ENCODE results near the gene ALG14.
A peak's percentile ranks its signal among the peaks of the same experiment; 100 is the strongest.
"Not testable (repeated sequence)": the region's sequence is repeated elsewhere in the genome, so short reads cannot be mapped to it uniquely, and the experiment has no call there.

The ALG14 gene

DNA sequence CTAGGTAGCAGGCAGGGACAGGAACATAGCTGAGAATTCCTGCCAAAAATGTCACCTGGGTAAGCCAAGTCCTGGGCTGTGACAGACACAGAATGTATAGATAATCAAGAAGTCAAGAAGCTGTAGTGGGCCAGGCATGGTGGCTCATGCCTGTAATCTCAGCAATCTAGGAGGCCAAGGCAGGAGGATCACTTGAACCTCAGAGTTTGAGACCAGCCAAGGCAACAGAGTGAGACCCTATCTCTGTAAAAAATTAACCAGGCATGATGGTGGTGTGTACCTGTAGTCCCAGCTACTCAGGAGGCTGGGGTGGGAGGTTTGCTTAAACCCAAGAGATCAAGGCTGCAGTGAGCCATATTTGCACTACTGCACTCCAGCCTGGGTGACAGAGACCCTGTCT is 3.3 kb upstream of the ALG14 start:
- in situ Hi-C loops (cut with MboI; ENCODE audit: low sequenced_read_pairs) = no loop called here
- H3K27me3 ChIP-seq (ENCODE audit: low read depth) = peaks cover 13% of the 10 kb centered on the region

DNA sequence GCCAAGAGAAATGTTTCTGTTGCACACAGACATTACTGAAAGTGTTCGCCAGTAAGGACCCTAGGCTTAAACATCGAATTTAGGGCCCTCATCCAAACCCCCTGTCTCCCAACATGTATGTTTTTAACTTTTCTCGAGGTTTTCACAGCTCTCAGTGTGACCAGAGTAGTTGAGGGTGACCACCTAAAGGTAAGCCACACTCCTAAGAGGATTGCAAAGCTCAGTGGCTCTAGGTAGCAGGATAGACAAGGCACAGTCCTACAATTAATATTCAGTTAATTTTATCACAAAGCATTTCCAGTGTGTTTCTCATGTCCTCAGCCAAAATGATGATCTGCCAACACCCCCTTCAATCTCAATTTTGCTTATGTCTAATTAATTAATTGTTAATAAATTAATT is 695 bp upstream of the ALG14 start:
- no peak for DNase-seq (ENCODE audit: low spot score in 2 of 2)
- in situ Hi-C loops (cut with MboI; ENCODE audit: low sequenced_read_pairs) = no loop called here
- peaks cover 6% of the 10 kb centered on the region for H3K27me3 ChIP-seq (ENCODE audit: low read depth)
- H3K36me3 ChIP-seq (replicated peaks) = no peaks in the 10 kb centered on the region
- H3K9me3 ChIP-seq = no peaks in the 10 kb centered on the region
- H3K4me1 ChIP-seq = no peaks in the 10 kb centered on the region
- peak overlapping the region; percentile 69 for H3K4me3 ChIP-seq

More for the DNA sequence above, 3.3 kb upstream of the ALG14 start:
- Histone ChIP-seq H3K9me3 (no peaks in the 10 kb centered on the region), H3K36me3 (replicated peaks) (no peaks in the 10 kb centered on the region), H3K4me1 (no peaks in the 10 kb centered on the region), H3K4me3 (no peak overlapping the region)
- no peak for DNase-seq (ENCODE audit: low spot score in 2 of 2)

DNA sequence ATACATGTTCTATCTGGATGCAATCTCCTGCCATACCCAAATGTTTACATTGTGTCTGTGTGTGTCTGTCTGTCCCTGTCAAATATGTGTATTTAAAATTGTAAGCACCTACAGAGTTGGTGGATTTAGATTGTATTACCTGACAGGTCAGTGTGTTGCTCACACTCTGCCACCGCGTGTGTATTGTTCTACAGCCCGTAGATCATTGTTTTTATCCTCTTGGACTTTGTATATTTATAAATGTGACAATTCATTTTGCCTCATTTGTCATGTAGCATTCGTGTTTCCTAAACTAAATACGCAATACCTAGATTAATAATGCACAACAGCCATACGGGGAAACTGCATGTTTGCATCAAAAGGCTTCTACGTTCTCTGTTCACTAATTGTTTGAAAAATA is 634 bp downstream of the ALG14 start:
- no peak for DNase-seq (ENCODE audit: low spot score in 2 of 2)
- in situ Hi-C loops (cut with MboI; ENCODE audit: low sequenced_read_pairs) = no loop called here
- peak overlapping the region; percentile 69 for H3K4me3 ChIP-seq
- no peaks in the 10 kb centered on the region for H3K27me3 ChIP-seq (ENCODE audit: low read depth)
- no peaks in the 10 kb centered on the region for H3K36me3 ChIP-seq (replicated peaks)
- no peaks in the 10 kb centered on the region for H3K9me3 ChIP-seq
- no peaks in the 10 kb centered on the region for H3K4me1 ChIP-seq

DNA sequence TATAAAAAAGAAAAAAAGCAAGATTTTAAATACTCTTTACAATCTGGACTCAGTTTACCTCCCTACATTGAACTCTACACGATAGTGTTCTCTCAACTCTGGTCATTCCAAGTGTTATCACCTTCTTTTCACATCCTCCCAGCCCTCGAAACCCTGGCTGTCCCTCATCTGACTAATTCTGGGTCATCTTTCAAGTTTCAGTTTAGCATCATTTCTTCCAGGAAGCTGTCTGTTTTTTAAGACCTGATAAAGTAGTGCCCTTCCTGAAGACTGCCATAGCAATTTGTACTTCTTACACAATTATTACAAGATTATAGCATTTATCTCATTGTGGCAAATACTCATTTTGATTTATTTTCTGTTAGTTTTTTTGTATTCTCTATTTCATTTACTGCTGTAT is 1.2 kb downstream of the ALG14 start:
- no peaks in the 10 kb centered on the region for H3K27me3 ChIP-seq (ENCODE audit: low read depth)
- no peaks in the 10 kb centered on the region for H3K9me3 ChIP-seq
- in situ Hi-C loops (cut with MboI; ENCODE audit: low sequenced_read_pairs) = no loop called here
- H3K36me3 ChIP-seq (replicated peaks) = no peaks in the 10 kb centered on the region
- no peaks in the 10 kb centered on the region for H3K4me1 ChIP-seq
- no peak overlapping the region for H3K4me3 ChIP-seq
- DNase-seq (ENCODE audit: low spot score in 2 of 2) = no peak

DNA sequence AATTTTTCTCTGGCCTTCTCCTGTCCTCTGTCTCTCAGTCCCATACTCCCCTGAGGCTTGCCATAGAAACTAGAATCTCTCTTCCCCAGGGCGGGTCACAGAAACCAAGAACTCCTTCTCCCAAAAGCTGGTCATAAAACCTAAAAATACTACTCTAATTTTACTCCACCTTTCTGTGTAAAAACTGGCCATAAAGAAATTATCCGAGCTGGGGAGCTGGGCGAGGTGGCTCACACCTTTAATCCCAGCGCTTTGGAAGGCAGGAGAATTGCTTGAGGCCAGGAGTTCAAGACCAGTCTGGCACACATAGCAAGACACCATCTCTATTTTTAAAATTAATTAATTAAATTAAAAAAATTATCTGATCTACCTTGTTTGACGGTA is 3.0 kb downstream of the ALG14 start:
- H3K36me3 ChIP-seq (replicated peaks) = peaks cover under 1% of the 10 kb centered on the region
- H3K27me3 ChIP-seq (ENCODE audit: low read depth) = no peaks in the 10 kb centered on the region
- in situ Hi-C loops (cut with MboI; ENCODE audit: low sequenced_read_pairs) = no loop called here
- H3K9me3 ChIP-seq = no peaks in the 10 kb centered on the region
- H3K4me3 ChIP-seq = no peak overlapping the region
- H3K4me1 ChIP-seq = no peaks in the 10 kb centered on the region
- no peak for DNase-seq (ENCODE audit: low spot score in 2 of 2)

DNA sequence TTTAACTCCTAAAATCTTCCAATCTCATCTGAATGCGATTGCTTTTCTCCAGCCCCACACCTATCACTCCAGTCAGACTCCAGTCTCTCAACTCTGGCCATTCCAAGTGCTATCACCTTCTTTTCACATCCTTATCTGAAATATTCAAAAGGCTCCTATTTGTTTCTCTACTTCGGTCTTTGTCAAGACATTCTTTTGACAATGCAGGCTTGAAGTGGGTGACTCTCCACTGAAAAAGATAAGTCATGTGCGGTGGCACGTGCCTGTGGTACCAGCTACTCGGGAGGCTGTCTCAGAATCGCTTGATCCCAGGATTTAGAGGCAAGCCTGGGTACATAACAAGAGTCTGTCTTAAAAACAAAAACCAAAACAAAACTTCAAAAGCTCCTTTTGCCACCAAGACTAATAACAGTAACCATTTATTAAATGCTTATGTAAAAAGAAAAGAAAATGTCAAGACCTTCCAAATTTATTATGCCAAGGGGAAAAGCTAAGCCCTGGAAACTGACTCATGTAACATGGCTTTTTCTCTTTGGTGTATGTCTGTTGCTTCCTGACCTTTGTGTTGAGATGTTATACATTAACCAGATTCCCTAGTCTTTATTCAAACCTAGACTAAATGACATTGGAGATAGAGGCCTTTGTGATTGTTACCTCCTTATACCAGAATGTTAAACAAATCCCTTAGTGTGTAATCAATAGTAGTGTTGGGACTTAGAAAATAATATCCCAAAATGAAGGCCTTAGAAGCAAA is 3.6 kb downstream of the ALG14 start:
- H3K4me1 ChIP-seq = no peaks in the 10 kb centered on the region
- H3K4me3 ChIP-seq = no peak overlapping the region
- H3K27me3 ChIP-seq (ENCODE audit: low read depth) = no peaks in the 10 kb centered on the region
- no peak for DNase-seq (ENCODE audit: low spot score in 2 of 2)
- H3K9me3 ChIP-seq = no peaks in the 10 kb centered on the region
- in situ Hi-C loops (cut with MboI; ENCODE audit: low sequenced_read_pairs) = no loop called here
- peaks cover 4% of the 10 kb centered on the region for H3K36me3 ChIP-seq (replicated peaks)

DNA sequence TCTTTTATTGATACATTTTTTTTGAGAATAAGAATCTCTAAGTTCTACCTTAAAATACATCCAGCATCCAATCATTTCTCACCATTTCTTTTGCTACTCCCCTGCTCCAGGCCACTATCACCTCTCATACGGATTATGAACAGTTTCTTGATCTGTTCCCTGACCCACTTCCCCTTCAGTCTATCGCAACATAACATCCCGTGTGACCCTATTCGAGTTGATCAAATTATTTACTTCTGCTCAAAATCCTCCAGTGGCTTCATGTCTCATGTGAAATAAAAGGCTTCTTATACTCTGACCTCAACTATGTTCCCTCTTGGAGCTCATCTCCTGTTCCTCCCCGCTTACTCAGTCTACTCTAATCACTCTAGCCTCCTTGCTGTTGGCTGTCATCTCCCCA is 5.2 kb downstream of the ALG14 start:
- no peaks in the 10 kb centered on the region for H3K9me3 ChIP-seq
- no peaks in the 10 kb centered on the region for H3K4me1 ChIP-seq
- H3K36me3 ChIP-seq (replicated peaks) = peaks cover 4% of the 10 kb centered on the region
- no peak for DNase-seq (ENCODE audit: low spot score in 2 of 2)
- H3K4me3 ChIP-seq = no peak overlapping the region
- H3K27me3 ChIP-seq (ENCODE audit: low read depth) = no peaks in the 10 kb centered on the region
- in situ Hi-C loops (cut with MboI; ENCODE audit: low sequenced_read_pairs) = no loop called here

DNA sequence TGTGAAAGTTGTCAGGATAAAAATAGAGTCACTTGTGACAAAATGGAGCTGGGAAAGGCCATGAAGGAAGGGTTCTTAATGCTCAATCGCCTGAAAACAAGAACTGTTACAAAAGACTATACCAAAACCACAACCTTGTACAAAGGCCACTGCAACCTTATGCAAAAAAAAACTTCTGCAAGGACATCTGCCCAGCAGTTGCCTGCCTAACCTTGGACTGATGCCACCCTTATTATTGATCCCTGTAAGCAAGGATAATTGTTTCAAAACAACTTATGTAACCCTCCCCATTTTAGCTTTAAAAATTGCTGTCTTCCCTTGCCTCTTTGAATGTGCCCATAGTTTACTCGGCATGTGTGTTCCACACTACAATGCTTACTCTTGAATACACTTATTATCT is 5.7 kb downstream of the ALG14 start:
- Histone ChIP-seq H3K4me1 (no peaks in the 10 kb centered on the region), H3K9me3 (no peaks in the 10 kb centered on the region), H3K36me3 (replicated peaks) (peaks cover 4% of the 10 kb centered on the region), H3K27me3 (ENCODE audit: low read depth) (no peaks in the 10 kb centered on the region), H3K4me3 (no peak overlapping the region)
- in situ Hi-C loops (cut with MboI; ENCODE audit: low sequenced_read_pairs) = no loop called here
- DNase-seq (ENCODE audit: low spot score in 2 of 2) = no peak

DNA sequence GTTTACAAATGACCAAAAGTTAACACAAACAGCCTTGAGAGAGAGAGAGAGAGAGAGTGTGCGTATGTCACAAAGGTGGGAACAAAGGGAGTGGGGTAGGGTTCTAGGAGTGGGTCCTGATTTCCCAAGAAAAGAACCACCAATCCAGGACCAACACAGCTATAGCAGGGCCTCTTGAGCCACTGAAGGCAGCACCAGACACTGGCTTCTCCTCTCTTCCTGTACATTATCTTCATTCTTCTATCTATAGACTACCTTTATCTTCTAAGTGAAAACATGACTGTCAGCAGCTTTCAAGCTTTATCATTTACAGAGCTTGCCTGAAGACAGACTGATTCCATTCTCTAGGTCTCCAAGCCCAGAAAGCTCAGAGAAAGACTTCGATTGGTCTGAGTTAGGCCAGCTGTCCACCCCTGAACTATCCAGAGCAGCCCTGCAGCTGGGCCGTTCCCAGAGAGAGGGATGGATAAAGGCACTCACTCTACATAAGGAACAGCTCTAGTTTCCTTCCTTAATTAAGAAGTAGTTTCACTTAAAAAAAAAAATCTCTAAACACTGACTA is 11.2 kb downstream of the ALG14 start:
- H3K4me3 ChIP-seq = no peak overlapping the region

DNA sequence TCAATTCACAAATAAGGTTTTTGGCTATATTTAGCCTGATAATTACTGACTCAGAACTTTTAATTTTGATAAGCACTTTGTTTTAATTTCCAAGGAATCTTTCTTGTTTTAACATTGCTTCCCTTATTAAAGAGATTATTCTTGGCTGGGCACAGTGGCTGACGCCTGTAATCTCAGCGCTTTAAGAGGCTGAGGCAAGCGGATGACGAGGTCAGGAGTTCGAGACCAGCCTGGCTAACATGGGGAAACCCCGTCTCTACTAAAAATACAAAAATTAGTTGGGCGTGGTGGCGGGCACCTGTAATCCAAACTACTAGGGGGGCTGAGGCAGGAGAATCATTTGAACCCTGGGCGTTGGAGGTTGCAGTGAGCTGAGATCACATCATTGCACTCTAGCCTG is 13.8 kb downstream of the ALG14 start:
- in situ Hi-C loops (cut with MboI; ENCODE audit: low sequenced_read_pairs) = no loop called here
- no peak overlapping the region for H3K4me3 ChIP-seq
- DNase-seq (ENCODE audit: low spot score in 2 of 2) = no peak

More for the DNA sequence above, 11.2 kb downstream of the ALG14 start:
- DNase-seq (ENCODE audit: low spot score in 2 of 2) = no peak
- in situ Hi-C loops (cut with MboI; ENCODE audit: low sequenced_read_pairs) = no loop called here
- Histone ChIP-seq H3K27me3 (ENCODE audit: low read depth) (no peaks in the 10 kb centered on the region), H3K36me3 (replicated peaks) (peaks cover 4% of the 10 kb centered on the region), H3K9me3 (no peaks in the 10 kb centered on the region), H3K4me1 (no peaks in the 10 kb centered on the region)

DNA sequence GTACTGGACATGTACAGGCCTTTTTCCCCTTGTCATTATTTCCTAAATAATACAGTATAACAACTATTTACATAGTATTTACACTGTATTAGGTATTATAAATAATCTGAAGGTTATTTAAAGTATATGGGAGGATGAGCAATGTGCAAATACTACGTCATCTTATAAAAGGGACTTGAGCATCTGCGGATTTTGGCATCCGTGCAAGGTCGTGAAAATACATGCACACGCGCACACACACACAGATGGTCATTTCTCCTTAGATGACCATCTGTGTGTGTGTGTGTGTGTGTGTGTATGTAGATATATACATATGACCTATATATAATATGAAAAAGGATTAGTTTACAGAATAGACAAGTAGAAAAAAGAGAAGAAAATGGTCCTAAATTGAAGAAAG is 15.4 kb downstream of the ALG14 start:
- in situ Hi-C loops (cut with MboI; ENCODE audit: low sequenced_read_pairs) = no loop called here
- H3K36me3 ChIP-seq (replicated peaks) = no peaks in the 10 kb centered on the region
- H3K9me3 ChIP-seq = no peaks in the 10 kb centered on the region
- no peaks in the 10 kb centered on the region for H3K27me3 ChIP-seq (ENCODE audit: low read depth)
- DNase-seq (ENCODE audit: low spot score in 2 of 2) = no peak
- no peaks in the 10 kb centered on the region for H3K4me1 ChIP-seq
- H3K4me3 ChIP-seq = no peak overlapping the region

More for the DNA sequence above, 13.8 kb downstream of the ALG14 start:
- no peaks in the 10 kb centered on the region for H3K27me3 ChIP-seq (ENCODE audit: low read depth)
- no peaks in the 10 kb centered on the region for H3K4me1 ChIP-seq
- no peaks in the 10 kb centered on the region for H3K36me3 ChIP-seq (replicated peaks)
- H3K9me3 ChIP-seq = no peaks in the 10 kb centered on the region

DNA sequence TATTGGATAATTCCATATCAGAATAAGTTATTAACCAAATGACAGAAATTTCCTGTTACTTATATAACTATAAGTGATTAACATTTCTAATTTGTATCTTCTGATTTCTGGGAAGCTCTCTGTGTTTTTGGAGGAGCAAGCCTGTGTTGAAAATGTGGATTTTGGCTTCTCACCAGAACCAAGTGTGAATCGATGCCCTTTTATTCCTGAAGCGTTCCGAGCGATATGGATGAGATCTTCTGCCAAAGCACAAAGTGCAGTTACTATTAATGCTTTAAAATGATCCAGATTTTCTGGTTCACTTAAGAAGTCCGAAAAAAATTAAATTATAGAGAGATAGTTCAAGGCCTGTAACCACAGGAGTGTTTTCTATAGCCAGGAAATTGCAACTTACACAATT is 22.8 kb downstream of the ALG14 start:
- no peak for DNase-seq (ENCODE audit: low spot score in 2 of 2)
- Histone ChIP-seq H3K4me3 (no peak overlapping the region), H3K36me3 (replicated peaks) (no peaks in the 10 kb centered on the region), H3K4me1 (no peaks in the 10 kb centered on the region), H3K27me3 (ENCODE audit: low read depth) (no peaks in the 10 kb centered on the region), H3K9me3 (no peaks in the 10 kb centered on the region)
- in situ Hi-C loops (cut with MboI; ENCODE audit: low sequenced_read_pairs) = loop anchor here (10.0 kb wide), 1 partner anchor 525 kb away; no protein-coding TSS in a partner anchor

DNA sequence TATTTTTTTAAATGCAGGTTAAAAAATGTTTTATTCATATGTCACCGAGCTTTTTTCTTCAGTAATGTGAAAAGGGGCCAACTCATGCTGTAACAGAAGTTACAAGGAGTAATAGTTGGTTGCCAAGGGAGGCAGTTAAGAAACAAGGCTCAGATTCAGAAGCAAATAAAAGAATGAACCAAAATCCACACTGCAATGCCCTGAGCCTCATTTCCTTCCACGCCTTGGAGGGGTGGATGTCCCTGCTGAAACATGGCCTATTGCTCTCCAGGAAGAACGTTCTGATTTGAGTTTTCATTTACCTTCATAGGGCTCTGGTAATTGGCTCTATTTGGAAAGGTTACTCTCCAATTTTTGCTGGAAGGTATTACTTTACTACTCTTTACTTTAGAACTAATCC is 24.4 kb downstream of the ALG14 start:
- Histone ChIP-seq H3K27me3 (ENCODE audit: low read depth) (no peaks in the 10 kb centered on the region), H3K9me3 (no peaks in the 10 kb centered on the region), H3K36me3 (replicated peaks) (no peaks in the 10 kb centered on the region), H3K4me1 (no peaks in the 10 kb centered on the region), H3K4me3 (no peak overlapping the region)
- in situ Hi-C loops (cut with MboI; ENCODE audit: low sequenced_read_pairs) = loop anchor here (10.0 kb wide), 1 partner anchor 524 kb away; no protein-coding TSS in a partner anchor
- DNase-seq (ENCODE audit: low spot score in 2 of 2) = no peak

DNA sequence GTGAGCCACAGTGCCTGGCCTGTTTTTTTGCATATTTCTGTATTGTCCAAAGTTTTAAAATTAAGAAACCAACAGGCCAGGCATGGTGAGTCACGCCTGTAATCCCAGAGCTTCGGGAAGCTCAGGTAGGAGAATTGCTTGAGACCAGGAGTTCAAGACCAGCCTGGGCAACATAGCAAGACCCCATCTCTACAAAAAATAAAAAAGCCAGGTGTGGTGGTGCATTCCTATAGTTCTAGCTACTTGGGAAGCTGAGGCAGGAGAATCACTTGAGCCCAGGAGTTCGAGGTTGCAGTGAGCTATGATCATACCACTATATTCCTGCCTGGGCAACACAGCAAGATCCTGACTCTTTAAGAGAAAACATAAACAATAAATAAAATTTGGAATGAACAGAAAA is 25.1 kb downstream of the ALG14 start:
- H3K4me1 ChIP-seq; DNase-seq (ENCODE audit: low spot score in 2 of 2); H3K36me3 ChIP-seq (replicated peaks); H3K4me3 ChIP-seq; H3K27me3 ChIP-seq (ENCODE audit: low read depth); H3K9me3 ChIP-seq: not testable (repeated sequence)
- in situ Hi-C loops (cut with MboI; ENCODE audit: low sequenced_read_pairs) = loop anchor here (10.0 kb wide), 1 partner anchor 523 kb away; no protein-coding TSS in a partner anchor

Measured in HAP-1 (cell line).